Naive thymus-derived CD4-positive, alpha-beta T cell (primary cell): ENCODE measurements around the gene ACBD6. TPM values are rescaled to one million over a fixed set of nuclear protein-coding genes. Genes with fewer than 3 reads are reported as not detected.
A peak's percentile ranks its signal among the peaks of the same experiment; 100 is the strongest.

Experiments
- ATAC-seq: fragments of 150-1000 bp; cut with Tn5 transposase; 2 replicates; pipeline ENCODE4 v1.10.0; 2021; ENCODE audit warnings: mild to moderate bottlenecking, moderate library complexity
- CTCF ChIA-PET: fragments of 350-600 bp; sonication (Branson Sonifier 250); formaldehyde crosslinking; loops from one replicate; lab custom pipeline; 2021; ENCODE audit warnings: antibody characterized with exemption; lab: Charles Lee
- POLR2A ChIA-PET: fragments of 350-600 bp; sonication (Branson Sonifier 250); formaldehyde crosslinking; loops from one replicate; lab custom pipeline; 2021; ENCODE audit warnings: antibody characterized with exemption, inconsistent platforms; lab: Charles Lee
- DNase-seq, 9 donors: peaks; one replicate each; pipeline versions ENCODE4 v3.0.0 to v3.0.0-alpha.2; 2020 to 2022; ENCODE audit warnings: mixed read lengths in 1 of 9
- H3K27ac ChIP-seq: one replicate; pipeline ENCODE4 v1.7.0; 2013; ENCODE audit warnings: mild to moderate bottlenecking, low read depth, low read length, moderate library complexity
- H3K27me3 ChIP-seq, 2 donors: one replicate each; pipeline ENCODE4 v1.7.0; 2013; ENCODE audit warnings: low read length in 2 of 2, mild to moderate bottlenecking in 2 of 2, moderate library complexity in 2 of 2; ENCODE audit not compliant: control insufficient read depth in 2 of 2, insufficient read depth in 2 of 2
- H3K36me3 ChIP-seq, 3 experiments: 1 replicate in 2 of 3; 2 replicates in 1 of 3; pipeline ENCODE4 v1.7.0; 2013; ENCODE audit warnings: low read length in 3 of 3, mild to moderate bottlenecking in 3 of 3, moderate library complexity in 1 of 3; ENCODE audit not compliant: insufficient read depth in 3 of 3, control insufficient read depth in 2 of 3
- H3K4me1 ChIP-seq, 2 donors: one replicate each; pipeline ENCODE4 v1.7.0; 2013; ENCODE audit warnings: low read length in 2 of 2, mild to moderate bottlenecking in 2 of 2, moderate library complexity in 1 of 2; ENCODE audit not compliant: control insufficient read depth in 2 of 2, insufficient read depth in 2 of 2
- H3K4me3 ChIP-seq: 2 replicates; pipeline ENCODE4 v1.7.0; 2013; ENCODE audit warnings: mild to moderate bottlenecking, low read length
- H3K9me3 ChIP-seq, 3 experiments: 1 replicate in 2 of 3; 2 replicates in 1 of 3; pipeline ENCODE4 v1.7.0; 2013; ENCODE audit warnings: low read length in 3 of 3; ENCODE audit not compliant: control insufficient read depth in 2 of 3
- H3K27ac Mint-ChIP-seq, 9 donors: one replicate each; pipeline ENCODE4 v1.8.0; 2020 to 2022; ENCODE audit warnings: mixed read lengths in 9 of 9, mild to moderate bottlenecking in 8 of 9, moderate library complexity in 5 of 9, inconsistent platforms in 2 of 9
- H3K27me3 Mint-ChIP-seq, 5 donors: one replicate each; pipeline ENCODE4 v1.8.0; 2021 to 2022; ENCODE audit warnings: mixed read lengths in 5 of 5, mild to moderate bottlenecking in 1 of 5
- H3K36me3 Mint-ChIP-seq, 5 donors: one replicate each; pipeline ENCODE4 v1.8.0; 2020 to 2022; ENCODE audit warnings: mixed read lengths in 5 of 5, mild to moderate bottlenecking in 3 of 5, inconsistent platforms in 1 of 5
- H3K4me1 Mint-ChIP-seq, 7 donors: one replicate each; pipeline ENCODE4 v1.8.0; 2020 to 2022; ENCODE audit warnings: mixed read lengths in 7 of 7, mild to moderate bottlenecking in 3 of 7, inconsistent platforms in 1 of 7
- H3K4me3 Mint-ChIP-seq, 10 donors: one replicate each; pipeline ENCODE4 v1.8.0; 2020 to 2022; ENCODE audit warnings: mild to moderate bottlenecking in 10 of 10, mixed read lengths in 10 of 10, moderate library complexity in 6 of 10, inconsistent platforms in 2 of 10
- H3K9me3 Mint-ChIP-seq, 11 donors: one replicate each; pipeline ENCODE4 v1.8.0; 2020 to 2022; ENCODE audit warnings: mixed read lengths in 11 of 11, mild to moderate bottlenecking in 4 of 11, inconsistent platforms in 1 of 11, moderate library complexity in 1 of 11
- intact Hi-C, 2 donors: fragments of 100-400 bp; cut with micrococcal nuclease; formaldehyde crosslinking; loops; one replicate each; pipeline ENCODE4 v1.15.1; 2023
- polyA plus RNA-seq, 2 donors: library from polyadenylated mRNA; unstranded; fragments of 300-500 nt; fragmentation: Illumina TruSeq; gene quantifications; one replicate each; pipeline ENCODE4 v1.2.3, GENCODE V29; 2021
- total RNA-seq, 6 experiments: library from RNA in 5 of 6; stranded (reverse) in 5 of 6; gene quantifications; 1 replicate in 5 of 6; 2 replicates in 1 of 6; pipeline ENCODE4 v1.2.3 and lab custom pipeline; 2021 to 2026

ACBD6 gene
- total and polyA plus RNA-seq, 7 experiments from 2014 or later: 44.2 to 75.7 (median 47.3) TPM

DNA sequence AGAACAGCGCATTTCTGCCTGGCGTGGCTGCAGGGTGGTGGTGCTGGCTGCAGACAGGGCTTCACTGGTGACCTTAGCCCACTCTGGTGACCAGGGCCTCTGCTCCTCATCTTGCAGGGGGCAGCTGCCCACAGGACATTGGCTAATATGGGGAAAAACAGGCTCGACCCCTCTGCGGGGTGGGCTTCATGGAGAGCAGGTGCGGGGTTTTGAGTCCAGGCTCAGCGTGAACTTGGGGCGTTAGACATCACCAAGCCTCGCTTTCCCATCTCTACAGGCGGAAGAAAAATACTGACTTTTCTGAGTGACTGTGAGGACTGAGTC, 247.9 kb downstream of the ACBD6 start:
- Histone ChIP-seq H3K27ac (no peak overlapping the region), H3K4me3 (no peak overlapping the region), H3K36me3 (no peaks in the 10 kb centered on the region), H3K27me3 (peaks cover 0 to 6% of the 10 kb centered on the region in 2 donors), H3K4me1 (no peaks in the 10 kb centered on the region), H3K9me3 (no peaks in the 10 kb centered on the region)
- Mint-ChIP-seq H3K4me3 (no peak overlapping the region), H3K9me3 (no peaks in the 10 kb centered on the region), H3K4me1 (peaks cover 0 to 2% (median 0%) of the 10 kb centered on the region in 7 donors), H3K36me3 (no peaks in the 10 kb centered on the region), H3K27me3 (peaks cover 6 to 62% (median 56%) of the 10 kb centered on the region in 5 donors), H3K27ac (no peak overlapping the region)
- DNase-seq (no peak), ATAC-seq (no peak)
- ChIA-PET POLR2A (no interaction called here), CTCF (interaction anchor here (0.6 to 1.5 kb wide), 2 partner anchors 162 to 174 kb away, joined by 3 to 4 read pairs; no protein-coding TSS in a partner anchor)
- intact Hi-C loops: no loop called here

DNA sequence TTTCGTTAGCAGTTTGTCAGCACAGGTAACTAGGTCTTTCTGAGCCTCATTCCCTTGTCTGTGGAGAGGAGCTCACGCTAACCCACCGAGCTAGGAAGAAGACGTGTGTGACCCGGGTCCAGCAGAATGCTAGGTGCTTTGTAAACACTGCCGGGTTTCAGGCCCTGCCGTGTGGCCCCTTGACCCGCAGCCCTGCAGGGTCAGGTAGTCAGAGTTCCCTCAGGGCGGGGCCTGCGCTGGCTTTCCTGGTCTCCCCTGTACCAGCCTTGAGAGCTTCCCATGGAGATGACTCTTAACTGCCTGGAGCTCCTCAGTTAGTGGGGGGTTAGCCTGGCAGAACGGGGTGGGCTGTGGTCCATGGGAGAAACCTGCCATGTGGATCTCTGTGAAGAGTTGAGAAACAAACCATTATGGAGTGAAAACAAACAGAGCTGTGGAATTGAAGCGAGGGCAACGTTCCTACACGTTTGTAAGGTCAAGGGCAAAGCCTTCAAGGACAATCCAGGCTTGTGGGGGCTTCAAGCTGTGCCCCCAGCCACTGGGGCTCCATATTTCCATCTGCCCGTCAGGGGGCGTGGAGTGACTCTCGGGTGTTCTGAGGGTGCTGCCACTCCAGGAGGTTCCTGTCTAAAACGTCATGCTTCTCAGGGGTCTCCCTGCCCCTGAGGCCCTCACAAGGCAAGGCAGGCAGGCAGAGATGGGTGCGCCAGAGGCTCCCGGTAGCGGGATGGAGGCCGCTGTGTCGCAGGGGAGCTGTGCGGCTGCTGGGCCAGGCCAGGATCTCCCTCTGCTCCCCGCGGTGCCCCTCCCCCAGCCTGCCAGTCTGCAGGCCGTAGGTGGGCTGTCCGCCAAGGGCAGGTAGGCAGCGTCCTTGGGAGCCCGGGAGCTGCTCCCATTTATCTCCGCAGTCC, 248.5 kb downstream of the ACBD6 start:
- ChIA-PET POLR2A (interaction anchor here (0.6 kb wide), 1 partner anchor 418 kb away, joined by 3 read pairs; no protein-coding TSS in a partner anchor), CTCF (interaction anchor here (0.6 to 2.2 kb wide), 6 partner anchors 8 to 223 kb away, joined by 3 to 10 read pairs (median 3); no protein-coding TSS in a partner anchor)
- Histone ChIP-seq H3K9me3 (no peaks in the 10 kb centered on the region), H3K4me1 (no peaks in the 10 kb centered on the region), H3K27me3 (peaks cover 0 to 6% of the 10 kb centered on the region in 2 donors), H3K4me3 (no peak overlapping the region), H3K27ac (no peak overlapping the region), H3K36me3 (no peaks in the 10 kb centered on the region)
- H3K36me3 Mint-ChIP-seq: no peaks in the 10 kb centered on the region
- DNase-seq: no peak
- peaks cover 2 to 64% (median 57%) of the 10 kb centered on the region in 5 donors for H3K27me3 Mint-ChIP-seq
- H3K27ac Mint-ChIP-seq: no peak overlapping the region
- H3K4me3 Mint-ChIP-seq: no peak overlapping the region
- H3K4me1 Mint-ChIP-seq: peaks cover 0 to 2% (median 0%) of the 10 kb centered on the region in 7 donors
- H3K9me3 Mint-ChIP-seq: no peaks in the 10 kb centered on the region
- intact Hi-C loops: loop anchor here in 1 of 2 donors (2.0 kb wide), 1 partner anchor 163 kb away; no protein-coding TSS in a partner anchor
- ATAC-seq: no peak

DNA sequence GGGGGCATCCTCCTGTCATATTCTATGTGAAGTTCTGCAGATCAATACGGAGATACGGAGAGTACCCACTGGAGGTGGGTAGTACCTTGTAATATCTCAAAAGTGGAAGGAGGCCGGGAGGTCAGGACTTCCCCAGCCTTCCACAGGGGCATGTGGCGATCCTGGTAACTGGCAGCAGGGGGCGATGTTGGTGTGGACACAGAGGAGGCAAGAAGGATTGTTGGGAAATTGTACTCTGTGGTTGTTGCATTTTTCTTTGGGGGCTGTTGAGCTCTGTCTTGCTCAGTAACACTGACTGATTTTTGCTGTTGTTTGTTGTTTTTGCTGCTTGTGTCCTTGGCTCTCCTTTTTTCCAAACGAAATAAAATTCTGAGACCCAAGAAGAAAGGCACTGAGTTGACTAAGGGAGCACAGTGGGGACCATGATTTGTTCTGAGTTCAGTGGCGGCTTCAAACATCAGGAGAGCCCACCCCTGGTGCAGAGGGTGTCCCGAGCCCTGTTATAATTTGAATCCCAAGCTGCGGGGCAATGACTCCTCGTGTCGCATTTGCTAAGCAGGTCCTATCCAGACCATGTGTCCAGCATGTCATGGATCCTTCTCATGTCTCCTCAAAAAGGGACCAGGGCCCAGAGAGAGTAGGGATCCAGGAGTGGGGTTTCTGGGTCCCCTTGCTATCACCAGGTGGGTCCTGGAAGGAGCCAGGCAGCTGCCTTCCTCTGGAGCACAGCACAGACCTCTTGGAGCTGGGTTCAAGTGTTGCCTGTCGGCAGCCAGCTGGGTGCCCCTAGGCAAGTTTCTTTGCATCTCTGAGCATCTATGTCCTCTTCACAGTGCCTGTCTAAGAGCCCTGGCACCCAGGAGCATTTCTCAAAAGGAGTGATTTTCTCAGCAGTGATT, 249.5 kb downstream of the ACBD6 start:
- no peaks in the 10 kb centered on the region for H3K9me3 ChIP-seq
- POLR2A ChIA-PET: no interaction called here
- Mint-ChIP-seq H3K36me3 (no peaks in the 10 kb centered on the region), H3K4me1 (peaks cover 0 to 2% (median 0%) of the 10 kb centered on the region in 7 donors), H3K9me3 (no peaks in the 10 kb centered on the region), H3K4me3 (no peak overlapping the region), H3K27me3 (peaks cover 2 to 64% (median 51%) of the 10 kb centered on the region in 5 donors), H3K27ac (no peak overlapping the region)
- CTCF ChIA-PET: interaction anchor here (0.9 to 2.2 kb wide), 6 partner anchors 9 to 226 kb away, joined by 3 to 10 read pairs (median 3); no protein-coding TSS in a partner anchor
- intact Hi-C loops: loop anchor here (1.0 to 2.0 kb wide), 4 partner anchors 163 to 229 kb away; no protein-coding TSS in a partner anchor
- DNase-seq (peak in 8 of 9 donors; percentile 35 to 75 (median 46)), ATAC-seq (peak; percentile 79)
- no peaks in the 10 kb centered on the region for H3K4me1 ChIP-seq
- H3K4me3 ChIP-seq: no peak overlapping the region
- no peaks in the 10 kb centered on the region for H3K36me3 ChIP-seq
- peaks cover 0 to 6% of the 10 kb centered on the region in 2 donors for H3K27me3 ChIP-seq
- no peak overlapping the region for H3K27ac ChIP-seq

DNA sequence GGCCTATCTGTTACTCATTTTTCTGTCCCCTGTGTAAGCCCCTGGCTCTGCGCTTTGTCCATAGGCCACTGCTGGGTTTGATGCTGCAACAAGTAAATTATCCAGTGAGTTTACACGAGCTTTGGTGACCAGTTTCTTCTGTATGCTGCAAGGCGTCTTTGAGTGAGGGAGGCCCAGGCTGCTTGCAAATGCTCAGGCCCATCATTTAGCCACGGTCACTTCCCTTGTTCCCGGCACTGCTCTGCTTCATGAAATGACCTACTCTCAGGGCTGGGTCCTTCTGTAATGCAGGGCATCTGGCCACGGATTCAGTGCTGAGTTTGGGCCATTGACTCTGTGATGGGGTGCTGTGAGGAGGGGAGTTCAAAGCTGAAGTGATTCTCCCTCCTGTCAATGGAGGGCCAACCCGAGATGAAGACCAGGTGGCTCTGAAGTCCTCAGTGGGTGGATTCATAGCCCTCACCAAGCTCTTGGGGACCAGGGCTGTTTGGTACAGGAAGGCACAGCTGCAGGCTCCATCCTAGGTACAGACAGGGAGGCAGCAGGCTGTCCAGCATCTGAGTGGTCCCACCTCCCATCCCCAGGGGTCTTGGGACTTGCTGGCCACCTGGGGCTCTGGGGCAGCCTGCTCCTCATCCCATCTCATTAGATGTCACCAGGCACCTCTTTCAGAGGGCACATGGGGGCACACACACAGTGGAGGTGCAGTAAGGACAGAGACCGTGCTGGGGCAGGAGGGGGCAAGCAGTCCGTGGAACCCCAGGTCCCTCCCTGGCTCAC, 250.7 kb downstream of the ACBD6 start:
- no peak for DNase-seq
- Histone ChIP-seq H3K4me1 (no peaks in the 10 kb centered on the region), H3K36me3 (no peaks in the 10 kb centered on the region), H3K27ac (no peak overlapping the region), H3K27me3 (peaks cover 0 to 6% of the 10 kb centered on the region in 2 donors), H3K9me3 (no peaks in the 10 kb centered on the region), H3K4me3 (no peak overlapping the region)
- peaks cover 2 to 63% (median 48%) of the 10 kb centered on the region in 5 donors for H3K27me3 Mint-ChIP-seq
- no peak for ATAC-seq
- H3K36me3 Mint-ChIP-seq: no peaks in the 10 kb centered on the region
- H3K27ac Mint-ChIP-seq: no peak overlapping the region
- CTCF ChIA-PET: interaction anchor here (1.3 to 2.2 kb wide), 2 partner anchors 226 to 227 kb away, joined by 3 to 10 read pairs; no protein-coding TSS in a partner anchor
- H3K4me1 Mint-ChIP-seq: peaks cover 0 to 4% (median 0%) of the 10 kb centered on the region in 7 donors
- intact Hi-C loops: loop anchor here (1.0 to 2.0 kb wide), 4 partner anchors 165 to 231 kb away; no protein-coding TSS in a partner anchor
- POLR2A ChIA-PET: no interaction called here
- no peaks in the 10 kb centered on the region for H3K9me3 Mint-ChIP-seq
- no peak overlapping the region for H3K4me3 Mint-ChIP-seq

DNA sequence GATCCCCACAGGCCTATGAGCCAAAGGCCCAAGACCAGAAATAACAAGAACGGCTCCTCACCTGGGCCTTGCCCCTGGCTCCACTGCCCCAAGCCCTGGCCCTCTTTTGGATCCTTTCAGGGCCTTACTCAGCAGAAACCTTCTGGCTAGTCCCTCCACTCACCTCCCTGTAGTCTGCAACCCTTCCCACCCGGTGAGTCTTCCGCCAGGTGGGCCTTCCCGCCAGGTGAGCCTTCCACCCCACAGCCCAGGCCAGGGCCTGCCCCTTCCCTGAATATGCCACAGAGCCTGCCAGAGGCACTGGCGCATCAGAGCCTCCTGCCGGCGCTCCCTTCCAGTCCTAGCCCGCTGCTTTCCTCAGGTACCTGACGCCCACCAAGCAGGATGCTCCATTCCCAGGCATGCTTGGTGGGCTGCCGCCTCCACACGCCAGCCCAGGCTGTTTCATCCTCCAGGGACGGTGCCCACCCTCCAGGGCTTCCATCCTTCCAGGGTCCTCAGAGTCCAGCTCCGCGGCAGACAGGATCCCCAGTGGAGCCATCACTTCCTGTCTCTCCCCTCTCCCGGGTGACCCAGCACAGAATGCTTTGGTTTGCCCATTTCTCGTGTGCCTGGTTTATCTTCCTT, 251.4 kb downstream of the ACBD6 start:
- H3K9me3 Mint-ChIP-seq: no peaks in the 10 kb centered on the region
- Histone ChIP-seq H3K4me3 (no peak overlapping the region), H3K27me3 (peaks cover 0 to 6% of the 10 kb centered on the region in 2 donors), H3K36me3 (no peaks in the 10 kb centered on the region), H3K9me3 (no peaks in the 10 kb centered on the region), H3K27ac (no peak overlapping the region), H3K4me1 (no peaks in the 10 kb centered on the region)
- no peak overlapping the region for H3K4me3 Mint-ChIP-seq
- no peak for ATAC-seq
- ChIA-PET CTCF (no interaction called here), POLR2A (no interaction called here)
- no peak for DNase-seq
- H3K36me3 Mint-ChIP-seq: no peaks in the 10 kb centered on the region
- peaks cover 2 to 57% (median 45%) of the 10 kb centered on the region in 5 donors for H3K27me3 Mint-ChIP-seq
- intact Hi-C loops: no loop called here
- H3K27ac Mint-ChIP-seq: no peak overlapping the region
- peaks cover 0 to 4% (median 0%) of the 10 kb centered on the region in 7 donors for H3K4me1 Mint-ChIP-seq
